GM12878 (cell line): ENCODE measurements around the gene ZXDC. TPM values are rescaled to one million over a fixed set of nuclear protein-coding genes. Genes with fewer than 3 reads are reported as not detected.

Experiments
- ATAC-seq: fragments of 200-7000 bp; cut with Tn5 transposase; 3 replicates; pipeline ENCODE4 v1.9.1; 2020; ENCODE audit warnings: mild to moderate bottlenecking, moderate library complexity
- BruUV-seq: library from RNA; stranded (reverse); fragments of 400-500 nt; replicated peaks from 2 replicates; lab custom pipeline; 2021; lab: Mats Ljungman, UMichigan
- CTCF ChIA-PET: fragments of 300-600 bp; sonication (Branson Sonifier 250); formaldehyde crosslinking; extraction: SDS; loops from one replicate; lab custom pipeline; 2021; ENCODE audit warnings: inconsistent platforms; lab: Yijun Ruan, JAX
- POLR2A ChIA-PET: fragments of 350-600 bp; formaldehyde crosslinking; extraction: SDS; loops from one replicate; lab custom pipeline; 2021; ENCODE audit warnings: inconsistent platforms; lab: Charles Lee
- RAD21 ChIA-PET: fragments of 300-600 bp; sonication (Branson Sonifier 250); formaldehyde crosslinking; loops from one replicate; lab custom pipeline; 2023; ENCODE audit warnings: antibody characterized with exemption; ENCODE audit not compliant: unreplicated experiment; lab: Charles Lee
- SMC1A ChIA-PET: fragments of 300-600 bp; sonication (Branson Sonifier 250); formaldehyde crosslinking; loops from one replicate; lab custom pipeline; 2023; ENCODE audit not compliant: unreplicated experiment, uncharacterized antibody; lab: Charles Lee
- DNase-seq: peaks from one replicate; pipeline ENCODE4 v3.0.0-alpha.2; 2011; ENCODE audit warnings: low read depth, low spot score
- FAIRE-seq: peaks from 3 replicates; lab custom pipeline; 2011; peaks lifted over from hg19 to GRCh38; lab: Jason Lieb, UNC
- H2AFZ ChIP-seq: 2 replicates; pipeline ENCODE4 v1.6.0; 2011; ENCODE audit warnings: low read depth, low read length, control low read depth; ENCODE audit not compliant: control insufficient read depth
- H3K27ac ChIP-seq: 2 replicates; pipeline ENCODE4 v1.5.1; 2011; ENCODE audit warnings: control low read depth; ENCODE audit not compliant: control insufficient read depth, insufficient read depth
- H3K27me3 ChIP-seq, 2 experiments: replicated peaks in 1 of 2; 2 replicates each; pipeline versions ENCODE4 v1.6.0 to v1.6.1; 2011; ENCODE audit warnings: low read length in 1 of 2; ENCODE audit not compliant: control insufficient read depth in 2 of 2, insufficient read depth in 2 of 2
- H3K36me3 ChIP-seq, 2 experiments: 2 replicates each; pipeline ENCODE4 v1.5.1; 2011; ENCODE audit warnings: low read length in 1 of 2; ENCODE audit not compliant: control insufficient read depth in 2 of 2, insufficient read depth in 2 of 2
- H3K4me1 ChIP-seq: 2 replicates; pipeline ENCODE4 v1.6.1; 2011; ENCODE audit warnings: mild to moderate bottlenecking, low read length, moderate library complexity, mixed read lengths; ENCODE audit not compliant: control insufficient read depth, insufficient read depth
- H3K4me2 ChIP-seq: 2 replicates; pipeline ENCODE4 v1.6.0; 2011; ENCODE audit warnings: control low read depth; ENCODE audit not compliant: control insufficient read depth, insufficient read depth
- H3K4me3 ChIP-seq: fragments of 200-600 bp; sonication (generic); 2 replicates; pipeline ENCODE4 v1.5.1; 2016
- H3K79me2 ChIP-seq: 2 replicates; pipeline ENCODE4 v1.6.0; 2011; ENCODE audit warnings: low read length; ENCODE audit not compliant: control insufficient read depth, insufficient read depth
- H3K9ac ChIP-seq: 2 replicates; pipeline ENCODE4 v1.8.0; 2011; ENCODE audit warnings: low read length, control low read depth, mixed read lengths; ENCODE audit not compliant: control insufficient read depth, insufficient read depth
- H3K9me3 ChIP-seq: replicated peaks from 3 replicates; pipeline ENCODE4 v1.5.1; 2011; ENCODE audit warnings: mild to moderate bottlenecking, low read length; ENCODE audit not compliant: control insufficient read depth, insufficient read depth
- H4K20me1 ChIP-seq: 2 replicates; pipeline ENCODE4 v1.6.0; 2011; ENCODE audit not compliant: control insufficient read depth, insufficient read depth
- EGR1 ChIP-seq, 2 experiments: IDR thresholded peaks; 1 replicate in 1 of 2; 2 replicates in 1 of 2; pipeline ENCODE4 v1.6.1; 2011 to 2012; ENCODE audit warnings: low read depth in 2 of 2, low read length in 2 of 2, borderline replicate concordance in 1 of 2, mild to moderate bottlenecking in 1 of 2, moderate library complexity in 1 of 2
- KDM1A ChIP-seq: fragments of 200-600 bp; sonication (generic); IDR thresholded peaks from 2 replicates; pipeline ENCODE4 v1.6.1; 2016; ENCODE audit warnings: borderline replicate concordance
- MEF2A ChIP-seq: IDR thresholded peaks from 2 replicates; pipeline ENCODE4 v1.6.1; 2011; ENCODE audit warnings: low read depth, mild to moderate bottlenecking, low read length, moderate library complexity; ENCODE audit not compliant: insufficient read depth
- NFYB ChIP-seq: IDR thresholded peaks from 2 replicates; pipeline ENCODE4 v1.6.1; 2011; ENCODE audit warnings: low read depth, mild to moderate bottlenecking, low read length, improper control_type of control experiment, moderate library complexity; ENCODE audit not compliant: insufficient read depth
- RB1 ChIP-seq: fragments of 450-650 bp; formaldehyde crosslinking; IDR thresholded peaks from 2 replicates; pipeline ENCODE4 v1.6.1; 2017; ENCODE audit warnings: mild to moderate bottlenecking, borderline replicate concordance
- SUPT20H ChIP-seq: IDR thresholded peaks from 2 replicates; pipeline ENCODE4 v1.6.1; 2011; ENCODE audit warnings: low read depth, mild to moderate bottlenecking, low read length, moderate library complexity, borderline replicate concordance; ENCODE audit not compliant: control insufficient read depth
- TCF7 ChIP-seq: IDR thresholded peaks from 2 replicates; pipeline ENCODE4 v1.6.1; 2014; ENCODE audit warnings: antibody characterized with exemption, borderline replicate concordance
- WGBS: methylation state at CpG from one replicate; pipeline ENCODE4 v1.1.6; 2016; ENCODE audit warnings: low lambda C conversion rate; ENCODE audit not compliant: insufficient replicate concordance, insufficient coverage; ENCODE audit errors: missing lambda C conversion rate; 5-methylcytosine and 5-hydroxymethylcytosine counted together
- in situ Hi-C: fragments of 300-500 bp; cut with MboI; formaldehyde crosslinking; loops from 9 replicates; pipeline ENCODE4 v1.14.3; 2018; ENCODE audit warnings: mixed read lengths
- intact Hi-C: fragments of 100-400 bp; cut with micrococcal nuclease; formaldehyde crosslinking; loops from one replicate; pipeline ENCODE4 v1.14.2; 2022; ENCODE audit not compliant: unreplicated experiment
- polyA plus RNA-seq, 11 experiments: library from polyadenylated mRNA; depleted of rRNA in 4 of 11; unstranded in 6 of 11; stranded (reverse) in 5 of 11; fragments of >200 nt; fragmentation: Nextera tagmentation in 4 of 11; fragmentation: Illumina TruSeq in 1 of 11; extraction: Ambion mirVana in 4 of 11; extraction: Trizol in 1 of 11; gene quantifications; 1 replicate in 1 of 11; 2 replicates in 10 of 11; pipeline versions ENCODE4 v1.2.1 to v1.2.3, GENCODE V29; 2011 to 2016; ENCODE audit warnings: inconsistent platforms in 2 of 11, missing spikeins in 2 of 11, low read depth in 1 of 11
- total RNA-seq, 4 experiments: library from RNA; depleted of rRNA in 3 of 4; stranded (reverse); fragments of >200 nt in 3 of 4; fragmentation: Illumina TruSeq in 1 of 4; extraction: Trizol in 1 of 4; gene quantifications; 2 replicates each; pipeline versions ENCODE4 v1.2.1 to v1.2.3, GENCODE V29; 2013 to 2021
- TF ChIP-seq, protein P1 (sequence below): fragments of 150-350 bp; IDR thresholded peaks from 2 replicates; pipeline ENCODE4 v1.6.1; 2016; ENCODE audit warnings: low read depth, low read length
- TF ChIP-seq, protein P2 (sequence below): fragments of 150-350 bp; IDR thresholded peaks from 2 replicates; pipeline ENCODE4 v1.6.1; 2014; ENCODE audit warnings: mild to moderate bottlenecking, low read depth, low read length
- TF ChIP-seq, protein P3 (sequence below): fragments of 450-650 bp; IDR thresholded peaks from 2 replicates; pipeline ENCODE4 v1.6.1; 2018; ENCODE audit warnings: borderline replicate concordance, mild to moderate bottlenecking; ENCODE audit not compliant: partially characterized antibody
- TF ChIP-seq, protein P4 (sequence below): fragments of 450-650 bp; IDR thresholded peaks from 2 replicates; pipeline ENCODE4 v1.6.1; 2017; ENCODE audit warnings: low read depth, mild to moderate bottlenecking, moderate library complexity

Gene ZXDC
- total and polyA plus RNA-seq, 10 of the 15 experiments (the other 5 are each of a cell fraction or from before 2014, with no cell fraction given): 0.72 to 15.3 (median 8.5) TPM

DNA sequence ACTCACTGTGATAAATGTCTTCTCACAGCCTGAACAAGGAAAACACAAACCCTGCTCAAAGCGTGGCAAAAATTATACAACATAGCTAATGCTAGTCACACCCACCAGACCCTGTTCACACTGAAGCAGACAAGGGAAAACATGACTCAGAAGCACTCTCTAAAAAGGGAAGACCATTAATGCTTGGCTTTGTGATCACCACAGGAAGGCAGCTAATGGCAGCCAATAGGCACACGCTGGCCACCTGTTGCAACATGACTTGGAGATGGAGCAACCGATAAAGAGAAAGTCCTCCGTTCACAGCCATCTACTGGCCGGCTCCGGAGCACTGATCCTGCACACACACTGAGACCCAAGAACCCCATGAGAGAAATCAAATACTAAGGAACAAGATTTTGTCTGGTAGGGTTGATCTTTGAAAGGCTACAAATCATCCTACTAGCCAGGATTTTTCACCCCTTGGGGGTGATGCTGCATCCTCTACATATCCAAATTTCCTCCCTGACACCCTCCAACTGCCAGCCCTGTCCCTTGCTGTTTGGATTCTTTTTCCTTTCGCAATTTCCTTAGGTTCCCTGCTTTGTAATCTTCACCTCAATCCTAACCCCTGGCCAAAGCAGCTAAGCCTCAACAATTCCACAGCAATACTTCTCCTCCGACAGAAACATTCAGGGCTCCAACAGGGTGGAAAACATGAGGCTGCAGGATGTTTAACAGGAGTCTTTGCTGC lies 3.2 kb downstream of the ZXDC start:
- TSS peak; percentile 59 for BruUV-seq
- 86% methylated on average over 8 of the region's 8 CpGs for WGBS
- no peak overlapping the region for H3K27ac ChIP-seq
- ChIA-PET SMC1A (interaction anchor here (1.1 to 1.8 kb wide), 8 partner anchors 11 to 96 kb away, joined by 3 to 6 read pairs (median 4); no protein-coding TSS in a partner anchor), CTCF (interaction anchor here (0.6 to 1.9 kb wide), 6 partner anchors 33 to 387 kb away, joined by 3 to 7 read pairs (median 4); no protein-coding TSS in a partner anchor), RAD21 (interaction anchor here (1.2 kb wide), 2 partner anchors 91 to 509 kb away, joined by 3 to 4 read pairs; no protein-coding TSS in a partner anchor), POLR2A (interaction anchor here (0.7 kb wide), 1 partner anchor 43 kb away, joined by 3 read pairs; no protein-coding TSS in a partner anchor)
- peaks cover 12 to 19% of the 10 kb centered on the region in 2 experiments for H3K36me3 ChIP-seq
- peaks cover 9% of the 10 kb centered on the region; the same call in 1 of the 2 replicates for H3K4me1 ChIP-seq
- H3K4me2 ChIP-seq: peak overlapping the region; percentile 56
- no peaks in the 10 kb centered on the region for H3K27me3 ChIP-seq
- FAIRE-seq (peak; percentile 74), DNase-seq (peak; percentile 21), ATAC-seq (peak; percentile 21)
- in situ Hi-C loops: loop anchor here (10.0 kb wide), 1 partner anchor 558 kb away; no protein-coding TSS in a partner anchor
- H4K20me1 ChIP-seq: peaks cover 11% of the 10 kb centered on the region; the same call in 1 of the 2 replicates
- no peaks in the 10 kb centered on the region for H3K9me3 ChIP-seq
- no peak overlapping the region for H3K9ac ChIP-seq
- H3K79me2 ChIP-seq: peaks cover 30% of the 10 kb centered on the region
- no peak overlapping the region for H2AFZ ChIP-seq
- H3K4me3 ChIP-seq: peak overlapping the region; percentile 64
- intact Hi-C loops: loop anchor here (10.0 kb wide), 1 partner anchor 228 kb away; no protein-coding TSS in a partner anchor
- no peak for TF ChIP-seq TCF7
- no peak for TF ChIP-seq MEF2A
- TF ChIP-seq, protein P1, sequence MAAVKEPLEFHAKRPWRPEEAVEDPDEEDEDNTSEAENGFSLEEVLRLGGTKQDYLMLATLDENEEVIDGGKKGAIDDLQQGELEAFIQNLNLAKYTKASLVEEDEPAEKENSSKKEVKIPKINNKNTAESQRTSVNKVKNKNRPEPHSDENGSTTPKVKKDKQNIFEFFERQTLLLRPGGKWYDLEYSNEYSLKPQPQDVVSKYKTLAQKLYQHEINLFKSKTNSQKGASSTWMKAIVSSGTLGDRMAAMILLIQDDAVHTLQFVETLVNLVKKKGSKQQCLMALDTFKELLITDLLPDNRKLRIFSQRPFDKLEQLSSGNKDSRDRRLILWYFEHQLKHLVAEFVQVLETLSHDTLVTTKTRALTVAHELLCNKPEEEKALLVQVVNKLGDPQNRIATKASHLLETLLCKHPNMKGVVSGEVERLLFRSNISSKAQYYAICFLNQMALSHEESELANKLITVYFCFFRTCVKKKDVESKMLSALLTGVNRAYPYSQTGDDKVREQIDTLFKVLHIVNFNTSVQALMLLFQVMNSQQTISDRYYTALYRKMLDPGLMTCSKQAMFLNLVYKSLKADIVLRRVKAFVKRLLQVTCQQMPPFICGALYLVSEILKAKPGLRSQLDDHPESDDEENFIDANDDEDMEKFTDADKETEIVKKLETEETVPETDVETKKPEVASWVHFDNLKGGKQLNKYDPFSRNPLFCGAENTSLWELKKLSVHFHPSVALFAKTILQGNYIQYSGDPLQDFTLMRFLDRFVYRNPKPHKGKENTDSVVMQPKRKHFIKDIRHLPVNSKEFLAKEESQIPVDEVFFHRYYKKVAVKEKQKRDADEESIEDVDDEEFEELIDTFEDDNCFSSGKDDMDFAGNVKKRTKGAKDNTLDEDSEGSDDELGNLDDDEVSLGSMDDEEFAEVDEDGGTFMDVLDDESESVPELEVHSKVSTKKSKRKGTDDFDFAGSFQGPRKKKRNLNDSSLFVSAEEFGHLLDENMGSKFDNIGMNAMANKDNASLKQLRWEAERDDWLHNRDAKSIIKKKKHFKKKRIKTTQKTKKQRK: no peak
- TF ChIP-seq RB1: no peak
- TF ChIP-seq, protein P2, sequence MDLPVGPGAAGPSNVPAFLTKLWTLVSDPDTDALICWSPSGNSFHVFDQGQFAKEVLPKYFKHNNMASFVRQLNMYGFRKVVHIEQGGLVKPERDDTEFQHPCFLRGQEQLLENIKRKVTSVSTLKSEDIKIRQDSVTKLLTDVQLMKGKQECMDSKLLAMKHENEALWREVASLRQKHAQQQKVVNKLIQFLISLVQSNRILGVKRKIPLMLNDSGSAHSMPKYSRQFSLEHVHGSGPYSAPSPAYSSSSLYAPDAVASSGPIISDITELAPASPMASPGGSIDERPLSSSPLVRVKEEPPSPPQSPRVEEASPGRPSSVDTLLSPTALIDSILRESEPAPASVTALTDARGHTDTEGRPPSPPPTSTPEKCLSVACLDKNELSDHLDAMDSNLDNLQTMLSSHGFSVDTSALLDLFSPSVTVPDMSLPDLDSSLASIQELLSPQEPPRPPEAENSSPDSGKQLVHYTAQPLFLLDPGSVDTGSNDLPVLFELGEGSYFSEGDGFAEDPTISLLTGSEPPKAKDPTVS: no peak
- no peak for TF ChIP-seq EGR1 (IDR thresholded peaks at IDR 0.05; ENCODE audit: borderline replicate concordance in 1 of 2, low read depth in 2 of 2, low read length in 2 of 2)
- TF ChIP-seq, protein P3, sequence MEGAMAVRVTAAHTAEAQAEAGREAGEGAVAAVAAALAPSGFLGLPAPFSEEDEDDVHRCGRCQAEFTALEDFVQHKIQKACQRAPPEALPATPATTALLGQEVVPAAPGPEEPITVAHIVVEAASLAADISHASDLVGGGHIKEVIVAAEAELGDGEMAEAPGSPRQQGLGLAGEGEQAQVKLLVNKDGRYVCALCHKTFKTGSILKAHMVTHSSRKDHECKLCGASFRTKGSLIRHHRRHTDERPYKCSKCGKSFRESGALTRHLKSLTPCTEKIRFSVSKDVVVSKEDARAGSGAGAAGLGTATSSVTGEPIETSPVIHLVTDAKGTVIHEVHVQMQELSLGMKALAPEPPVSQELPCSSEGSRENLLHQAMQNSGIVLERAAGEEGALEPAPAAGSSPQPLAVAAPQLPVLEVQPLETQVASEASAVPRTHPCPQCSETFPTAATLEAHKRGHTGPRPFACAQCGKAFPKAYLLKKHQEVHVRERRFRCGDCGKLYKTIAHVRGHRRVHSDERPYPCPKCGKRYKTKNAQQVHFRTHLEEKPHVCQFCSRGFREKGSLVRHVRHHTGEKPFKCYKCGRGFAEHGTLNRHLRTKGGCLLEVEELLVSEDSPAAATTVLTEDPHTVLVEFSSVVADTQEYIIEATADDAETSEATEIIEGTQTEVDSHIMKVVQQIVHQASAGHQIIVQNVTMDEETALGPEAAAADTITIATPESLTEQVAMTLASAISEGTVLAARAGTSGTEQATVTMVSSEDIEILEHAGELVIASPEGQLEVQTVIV: no peak
- peak; percentile 64 for TF ChIP-seq NFYB
- TF ChIP-seq KDM1A: no peak
- no peak for TF ChIP-seq SUPT20H
- TF ChIP-seq, protein P4, sequence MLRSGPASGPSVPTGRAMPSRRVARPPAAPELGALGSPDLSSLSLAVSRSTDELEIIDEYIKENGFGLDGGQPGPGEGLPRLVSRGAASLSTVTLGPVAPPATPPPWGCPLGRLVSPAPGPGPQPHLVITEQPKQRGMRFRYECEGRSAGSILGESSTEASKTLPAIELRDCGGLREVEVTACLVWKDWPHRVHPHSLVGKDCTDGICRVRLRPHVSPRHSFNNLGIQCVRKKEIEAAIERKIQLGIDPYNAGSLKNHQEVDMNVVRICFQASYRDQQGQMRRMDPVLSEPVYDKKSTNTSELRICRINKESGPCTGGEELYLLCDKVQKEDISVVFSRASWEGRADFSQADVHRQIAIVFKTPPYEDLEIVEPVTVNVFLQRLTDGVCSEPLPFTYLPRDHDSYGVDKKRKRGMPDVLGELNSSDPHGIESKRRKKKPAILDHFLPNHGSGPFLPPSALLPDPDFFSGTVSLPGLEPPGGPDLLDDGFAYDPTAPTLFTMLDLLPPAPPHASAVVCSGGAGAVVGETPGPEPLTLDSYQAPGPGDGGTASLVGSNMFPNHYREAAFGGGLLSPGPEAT: peak; percentile 45; the same call in 1 of the 2 replicates
